GM12865 (cell line): ENCODE data around the gene CNIH3.

Experiments used
- DNase-seq: peaks from one replicate; pipeline ENCODE4 v3.0.0; 2010; ENCODE audit warnings: low read depth
- H3K4me3 ChIP-seq: 2 replicates; pipeline ENCODE4 v1.5.1; 2011; ENCODE audit warnings: mild to moderate bottlenecking, low read depth, low read length, control low read depth
- TF ChIP-seq, protein P1 (sequence below): IDR thresholded peaks from 2 replicates; pipeline ENCODE4 v1.5.1; 2011; ENCODE audit warnings: low read length, control low read depth, low read depth, inconsistent platforms; ENCODE audit not compliant: insufficient read depth; ENCODE audit errors: missing control alignments

The CNIH3 gene

DNA sequence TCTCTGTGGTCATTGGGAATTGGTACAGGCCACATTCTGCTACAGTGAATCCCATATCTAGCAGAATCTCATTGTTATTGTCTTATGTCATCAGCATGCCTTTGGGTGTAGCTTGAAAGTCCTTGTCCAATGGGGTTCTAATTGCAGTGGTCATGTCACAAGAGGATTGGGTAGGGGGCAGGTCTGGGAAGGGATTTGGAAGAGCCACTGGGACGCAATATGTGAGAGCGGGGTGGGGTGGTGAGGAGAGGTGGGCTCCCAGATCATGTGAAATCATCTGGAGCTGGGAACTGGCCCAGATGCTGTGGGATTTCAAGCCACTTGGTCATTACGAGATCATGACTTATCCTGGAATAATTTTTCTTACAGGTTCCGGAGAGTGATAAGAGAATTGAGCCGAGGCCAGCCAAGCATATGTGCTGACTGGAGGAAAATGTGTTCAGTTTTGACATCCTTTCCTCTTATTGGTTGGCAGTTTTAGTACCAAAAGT lies 16.3 kb downstream of the CNIH3 start:
- TF ChIP-seq, protein P1, sequence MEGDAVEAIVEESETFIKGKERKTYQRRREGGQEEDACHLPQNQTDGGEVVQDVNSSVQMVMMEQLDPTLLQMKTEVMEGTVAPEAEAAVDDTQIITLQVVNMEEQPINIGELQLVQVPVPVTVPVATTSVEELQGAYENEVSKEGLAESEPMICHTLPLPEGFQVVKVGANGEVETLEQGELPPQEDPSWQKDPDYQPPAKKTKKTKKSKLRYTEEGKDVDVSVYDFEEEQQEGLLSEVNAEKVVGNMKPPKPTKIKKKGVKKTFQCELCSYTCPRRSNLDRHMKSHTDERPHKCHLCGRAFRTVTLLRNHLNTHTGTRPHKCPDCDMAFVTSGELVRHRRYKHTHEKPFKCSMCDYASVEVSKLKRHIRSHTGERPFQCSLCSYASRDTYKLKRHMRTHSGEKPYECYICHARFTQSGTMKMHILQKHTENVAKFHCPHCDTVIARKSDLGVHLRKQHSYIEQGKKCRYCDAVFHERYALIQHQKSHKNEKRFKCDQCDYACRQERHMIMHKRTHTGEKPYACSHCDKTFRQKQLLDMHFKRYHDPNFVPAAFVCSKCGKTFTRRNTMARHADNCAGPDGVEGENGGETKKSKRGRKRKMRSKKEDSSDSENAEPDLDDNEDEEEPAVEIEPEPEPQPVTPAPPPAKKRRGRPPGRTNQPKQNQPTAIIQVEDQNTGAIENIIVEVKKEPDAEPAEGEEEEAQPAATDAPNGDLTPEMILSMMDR = no peak

DNA sequence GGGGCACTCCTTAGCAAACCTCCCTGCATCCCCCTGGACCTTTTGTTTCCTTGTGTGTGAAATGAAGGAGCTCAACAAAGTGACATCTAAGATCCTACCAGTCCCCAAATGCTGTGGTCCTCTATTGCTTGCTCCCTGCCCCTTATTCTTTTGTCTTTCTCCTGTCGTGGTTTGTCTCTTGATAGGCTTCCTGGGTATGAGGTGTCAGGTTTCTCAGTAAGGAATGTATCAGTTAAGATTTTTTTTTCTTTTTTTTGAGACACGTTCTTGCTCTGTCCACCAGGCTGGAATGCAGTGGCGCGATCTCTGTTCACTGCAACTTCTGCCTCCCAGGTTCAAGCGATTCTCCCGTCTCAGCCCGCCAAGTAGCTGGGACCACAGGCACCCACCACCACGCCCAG lies 16.8 kb downstream of the CNIH3 start:
- no peak overlapping the region for H3K4me3 ChIP-seq
- DNase-seq = no peak
- TF ChIP-seq, protein P1 = no peak

More for the DNA sequence above, 16.3 kb downstream of the CNIH3 start:
- no peak overlapping the region for H3K4me3 ChIP-seq
- no peak for DNase-seq

DNA sequence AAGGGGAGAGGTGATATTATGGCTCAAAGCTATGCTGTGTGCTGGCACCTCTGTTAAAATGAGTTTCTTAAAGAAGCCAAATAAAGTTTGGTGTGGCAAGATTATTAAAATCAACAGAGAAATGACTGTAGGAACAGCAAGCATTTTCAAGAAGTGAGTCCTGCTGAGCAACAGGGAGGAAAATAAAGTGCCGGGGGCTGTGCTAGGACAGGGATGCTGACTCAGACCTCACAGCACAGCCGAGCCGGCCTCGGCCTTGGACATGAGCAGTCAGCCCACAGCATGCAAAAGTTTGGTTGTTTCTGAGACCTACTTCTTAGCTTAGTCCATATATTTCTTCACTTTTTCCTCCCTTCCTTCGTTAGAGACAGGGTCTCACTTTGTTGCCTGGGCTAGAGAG lies 19.2 kb downstream of the CNIH3 start:
- TF ChIP-seq, protein P1 = no peak
- H3K4me3 ChIP-seq = no peak overlapping the region
- no peak for DNase-seq

DNA sequence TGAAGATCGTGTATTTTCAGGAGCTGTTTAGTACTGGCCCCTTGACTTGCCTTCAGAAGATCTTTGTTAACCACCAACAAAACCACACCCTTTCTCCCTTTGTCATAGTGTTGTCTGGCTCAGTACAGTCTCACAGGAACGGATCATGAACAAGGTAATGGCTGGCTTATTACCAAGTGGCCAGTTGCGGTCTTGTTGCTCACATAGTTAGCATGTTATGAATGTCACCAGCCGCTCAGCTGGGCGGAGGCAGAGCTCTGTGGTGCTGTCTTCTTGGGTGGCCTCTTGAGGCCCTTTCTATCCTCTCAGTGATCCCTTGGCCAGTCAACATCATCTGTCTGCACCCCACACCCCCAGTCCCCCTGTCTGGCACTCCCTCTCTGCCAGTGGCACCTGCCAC lies 21.4 kb downstream of the CNIH3 start:
- TF ChIP-seq, protein P1 = no peak
- no peak for DNase-seq
- H3K4me3 ChIP-seq = no peak overlapping the region

DNA sequence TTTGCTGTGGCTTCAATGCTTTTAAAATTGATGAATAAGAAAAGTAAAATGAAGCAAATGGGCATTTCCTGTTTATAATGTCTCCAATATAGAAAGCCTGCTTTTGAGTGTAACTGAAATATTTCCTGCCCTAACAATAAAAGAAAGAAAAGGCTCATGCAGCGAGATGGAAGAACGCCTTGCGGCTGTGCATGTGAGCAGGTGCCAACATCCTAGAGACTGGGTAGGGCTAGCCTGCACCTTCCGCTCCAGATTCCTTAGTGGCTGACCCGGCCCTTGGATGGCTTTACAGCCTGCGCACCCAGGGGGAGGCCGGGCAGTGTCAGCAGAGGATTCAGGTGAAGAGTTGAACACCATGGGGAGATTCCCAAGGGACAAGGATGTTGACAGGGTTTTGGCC lies 21.8 kb downstream of the CNIH3 start:
- TF ChIP-seq, protein P1 = no peak
- H3K4me3 ChIP-seq = no peak overlapping the region
- DNase-seq = no peak

DNA sequence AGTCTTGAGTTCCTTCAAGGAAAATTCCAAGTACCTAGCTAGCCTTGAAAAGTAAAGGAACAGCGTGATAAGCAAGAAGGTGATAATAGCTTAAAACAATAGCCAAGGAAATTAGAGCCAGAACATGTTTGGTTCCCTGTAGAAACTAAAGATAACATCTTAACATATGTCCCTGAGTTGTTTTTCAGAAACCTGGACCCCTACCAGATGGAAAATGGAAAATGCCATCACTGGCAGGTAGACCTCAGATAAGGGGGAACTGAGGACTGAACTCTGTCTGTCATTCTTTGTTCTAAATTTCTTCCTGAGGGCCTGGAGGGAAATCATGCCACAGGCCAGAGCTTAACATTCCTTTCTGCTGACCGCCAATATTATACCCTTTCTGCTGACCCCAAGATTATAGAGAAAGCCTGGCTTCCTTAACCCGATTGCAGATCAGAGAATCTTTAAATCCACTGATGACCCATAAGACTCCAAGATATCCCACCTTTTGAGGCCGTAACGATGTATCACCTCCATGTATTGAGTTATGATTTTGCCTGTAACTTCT lies 23.4 kb downstream of the CNIH3 start:
- TF ChIP-seq, protein P1 = no peak
- DNase-seq = no peak
- no peak overlapping the region for H3K4me3 ChIP-seq

DNA sequence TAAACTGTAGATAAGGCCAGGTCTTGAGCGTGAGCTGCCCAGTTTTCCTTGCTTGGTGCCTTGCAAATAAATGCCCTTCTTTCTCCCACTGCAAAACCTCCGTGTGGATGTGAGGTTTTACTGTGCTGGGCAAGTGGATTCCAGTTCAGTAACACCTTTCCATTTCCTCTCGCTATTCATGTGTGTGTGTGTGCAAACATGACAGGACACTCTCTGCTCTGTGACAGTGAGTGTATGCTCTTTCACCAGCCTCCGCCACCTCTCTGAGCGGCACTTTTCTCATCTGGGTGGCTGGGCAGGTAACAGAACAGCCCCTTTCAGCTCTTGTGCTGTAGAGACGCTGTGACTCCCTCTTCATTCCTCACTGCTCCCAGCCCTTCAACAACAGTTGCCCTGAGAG lies 23.9 kb downstream of the CNIH3 start:
- no peak for DNase-seq
- TF ChIP-seq, protein P1 = no peak
- H3K4me3 ChIP-seq = no peak overlapping the region
